ENCODE results near the gene MIF4GD. TPM values are rescaled to one million over a fixed set of nuclear protein-coding genes. Genes with fewer than 3 reads are reported as not detected.
A peak's percentile ranks its signal among the peaks of the same experiment; 100 is the strongest.

The MIF4GD gene
- total RNA-seq, 1 donor = 8.7 TPM

- Histone ChIP-seq H3K79me2 (ENCODE audit: insufficient read depth, low read length) (peaks cover 23% of the 10 kb centered on the region), H3K27ac (ENCODE audit: low read depth, low read length) (no peak overlapping the region), H2AFZ (ENCODE audit: low read length) (no peak overlapping the region), H3K27me3 (ENCODE audit: insufficient read depth, low read length) (no peaks in the 10 kb centered on the region), H3K4me2 (ENCODE audit: insufficient read depth, low read length) (no peak overlapping the region), H3K4me1 (ENCODE audit: insufficient read depth, low read length) (peaks cover 23% of the 10 kb centered on the region), H3K4me3 (ENCODE audit: insufficient read depth, low read length) (no peak overlapping the region), H3K36me3 (ENCODE audit: insufficient read depth, low read length) (peaks cover 68% of the 10 kb centered on the region), H4K20me1 (ENCODE audit: insufficient read depth, low read length) (peaks cover 73% of the 10 kb centered on the region), H3K9me3 (ENCODE audit: low read depth, low read length) (no peaks in the 10 kb centered on the region)
- peak; percentile 51 for DNase-seq (ENCODE audit: insufficient read length, low spot score, missing footprints)
- TF ChIP-seq CTCF (IDR thresholded peaks at IDR 0.05; ENCODE audit: extremely low read depth, low read depth, low read length) = no peak
Measured at GRCh38 chr17:75244133-75244866, 26.7 kb downstream of the MIF4GD start.

- no peak overlapping the region for H2AFZ ChIP-seq (ENCODE audit: low read length)
- peak overlapping the region; percentile 81 for H3K27ac ChIP-seq (ENCODE audit: low read depth, low read length)
- peaks cover 82% of the 10 kb centered on the region for H3K36me3 ChIP-seq (ENCODE audit: insufficient read depth, low read length)
Measured at GRCh38 chr17:75242461-75243042, 28.5 kb downstream of the MIF4GD start.

DNA sequence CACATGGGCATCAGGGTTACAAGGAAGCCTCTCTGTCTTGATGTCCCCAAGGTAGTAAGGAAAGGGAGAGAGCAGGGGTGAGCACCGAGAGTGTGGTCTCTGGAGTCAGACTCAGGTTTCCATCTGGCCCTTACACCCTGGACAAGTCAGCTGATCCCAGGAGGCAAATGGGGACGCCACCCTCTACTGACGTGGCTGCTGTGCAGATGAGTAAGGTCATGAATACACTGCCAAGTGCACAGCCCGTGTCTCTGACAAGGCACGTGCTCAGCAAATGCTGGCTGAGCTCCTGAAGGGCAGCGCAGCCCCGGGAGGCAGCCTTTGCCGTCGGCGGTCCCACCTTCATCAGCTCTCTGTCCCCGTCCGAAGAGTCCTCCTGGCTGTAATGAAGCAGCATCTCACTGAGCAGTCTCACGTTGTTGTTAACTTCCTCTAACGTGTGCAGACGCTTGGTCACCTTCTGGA is 29.0 kb downstream of the MIF4GD start:
- Histone ChIP-seq H3K4me2 (ENCODE audit: insufficient read depth, low read length) (peak overlapping the region; percentile 34), H4K20me1 (ENCODE audit: insufficient read depth, low read length) (peaks cover 85% of the 10 kb centered on the region), H3K36me3 (ENCODE audit: insufficient read depth, low read length) (peaks cover 85% of the 10 kb centered on the region), H3K4me1 (ENCODE audit: insufficient read depth, low read length) (peaks cover 23% of the 10 kb centered on the region), H3K27ac (ENCODE audit: low read depth, low read length) (peak overlapping the region; percentile 81), H2AFZ (ENCODE audit: low read length) (no peak overlapping the region), H3K79me2 (ENCODE audit: insufficient read depth, low read length) (peaks cover 9% of the 10 kb centered on the region), H3K27me3 (ENCODE audit: insufficient read depth, low read length) (no peaks in the 10 kb centered on the region), H3K4me3 (ENCODE audit: insufficient read depth, low read length) (no peak overlapping the region), H3K9me3 (ENCODE audit: low read depth, low read length) (no peaks in the 10 kb centered on the region)
- peak; percentile 97 for DNase-seq (ENCODE audit: insufficient read length, low spot score, missing footprints)
- TF ChIP-seq CTCF (IDR thresholded peaks at IDR 0.05; ENCODE audit: extremely low read depth, low read depth, low read length) = no peak

More at GRCh38 chr17:75242461-75243042, 28.5 kb downstream of the MIF4GD start:
- TF ChIP-seq CTCF (IDR thresholded peaks at IDR 0.05; ENCODE audit: extremely low read depth, low read depth, low read length) = no peak
- H3K27me3 ChIP-seq (ENCODE audit: insufficient read depth, low read length) = no peaks in the 10 kb centered on the region
- H3K4me2 ChIP-seq (ENCODE audit: insufficient read depth, low read length) = no peak overlapping the region
- peak; percentile 46 for DNase-seq (ENCODE audit: insufficient read length, low spot score, missing footprints)
- no peaks in the 10 kb centered on the region for H3K9me3 ChIP-seq (ENCODE audit: low read depth, low read length)
- peaks cover 84% of the 10 kb centered on the region for H4K20me1 ChIP-seq (ENCODE audit: insufficient read depth, low read length)
- peaks cover 23% of the 10 kb centered on the region for H3K4me1 ChIP-seq (ENCODE audit: insufficient read depth, low read length)
- H3K79me2 ChIP-seq (ENCODE audit: insufficient read depth, low read length) = peaks cover 12% of the 10 kb centered on the region
- H3K4me3 ChIP-seq (ENCODE audit: insufficient read depth, low read length) = no peak overlapping the region

- Histone ChIP-seq H3K79me2 (ENCODE audit: insufficient read depth, low read length) (peaks cover 6% of the 10 kb centered on the region), H3K4me3 (ENCODE audit: insufficient read depth, low read length) (no peak overlapping the region), H3K4me1 (ENCODE audit: insufficient read depth, low read length) (peaks cover 23% of the 10 kb centered on the region), H3K9me3 (ENCODE audit: low read depth, low read length) (no peaks in the 10 kb centered on the region), H3K4me2 (ENCODE audit: insufficient read depth, low read length) (peak overlapping the region; percentile 34), H2AFZ (ENCODE audit: low read length) (no peak overlapping the region), H4K20me1 (ENCODE audit: insufficient read depth, low read length) (peaks cover 82% of the 10 kb centered on the region), H3K27ac (ENCODE audit: low read depth, low read length) (peak overlapping the region; percentile 81), H3K36me3 (ENCODE audit: insufficient read depth, low read length) (peaks cover 88% of the 10 kb centered on the region), H3K27me3 (ENCODE audit: insufficient read depth, low read length) (no peaks in the 10 kb centered on the region)
- TF ChIP-seq CTCF (IDR thresholded peaks at IDR 0.05; ENCODE audit: extremely low read depth, low read depth, low read length) = no peak
- peak; percentile 93 for DNase-seq (ENCODE audit: insufficient read length, low spot score, missing footprints)
Measured at GRCh38 chr17:75241502-75241901, 29.5 kb downstream of the MIF4GD start.

Data from osteoblast (primary cell).